Ascending aorta (tissue), 2 donors: ENCODE data around the gene DCBLD2. TPM values are rescaled to one million over a fixed set of nuclear protein-coding genes. Genes with fewer than 3 reads are reported as not detected.
A peak's percentile ranks its signal among the peaks of the same experiment; 100 is the strongest.

Experiments used
- DNase-seq, 2 donors: peaks; one replicate each; pipeline ENCODE4 v3.0.0-alpha.2; 2019; ENCODE audit warnings: low spot score in 2 of 2
- H3K27ac ChIP-seq, 2 donors: fragments of 200-600 bp; sonication (generic); one replicate each; pipeline ENCODE4 v1.5.1; 2016 to 2017; ENCODE audit warnings: mild to moderate bottlenecking in 1 of 2
- H3K27me3 ChIP-seq: fragments of 200-600 bp; sonication (generic); one replicate; pipeline ENCODE4 v1.5.1; 2017
- H3K36me3 ChIP-seq, 2 donors: fragments of 200-600 bp; sonication (generic); one replicate each; pipeline ENCODE4 v1.5.1; 2016
- H3K4me1 ChIP-seq, 2 donors: fragments of 200-600 bp; sonication (generic); one replicate each; pipeline ENCODE4 v1.5.1; 2016 to 2017; ENCODE audit warnings: mild to moderate bottlenecking in 1 of 2
- H3K4me3 ChIP-seq, 2 donors: fragments of 200-600 bp; sonication (generic); one replicate each; pipeline ENCODE4 v1.5.1; 2016 to 2017; ENCODE audit warnings: mild to moderate bottlenecking in 1 of 2
- H3K9me3 ChIP-seq, 2 donors: fragments of 200-600 bp; sonication (generic); one replicate each; pipeline ENCODE4 v1.5.1; 2016
- CTCF ChIP-seq, 3 experiments: fragments of 200-600 bp in 2 of 3; fragments of 450-650 bp in 1 of 3; sonication (generic) in 2 of 3; IDR thresholded peaks; one replicate each; pipeline ENCODE4 v1.5.1; 2016 to 2019; ENCODE audit warnings: antibody characterized with exemption in 3 of 3, mild to moderate bottlenecking in 1 of 3, moderate library complexity in 1 of 3
- intact Hi-C: fragments of 100-400 bp; cut with DNase I; formaldehyde crosslinking; loops from one replicate; pipeline ENCODE4 v1.15.1; 2023
- total RNA-seq: library from RNA; depleted of rRNA; stranded (reverse); fragments of >200 nt; gene quantifications from one replicate; pipeline ENCODE4 v1.1.0, GENCODE V29; 2016

DCBLD2 gene
- total RNA-seq, 1 donor from 2014 or later, result 16.3 TPM

GRCh38 chr3:98763076-98763475, 138.4 kb downstream of the DCBLD2 start, which contains the start of gene ST3GAL6:
Gene ST3GAL6 (plus strand): TSS chr3:98763340. CDS start chr3:98768441, 5,101 bp downstream.
- intact Hi-C loops, result no loop called here
- Histone ChIP-seq H3K4me1 (peaks cover 0 to 20% of the 10 kb centered on the region in 2 donors), H3K4me3 (peak within 1 kb of the TSS; percentile 13 to 24)

GRCh38 chr3:98761643-98762229, 139.8 kb downstream of the DCBLD2 start:
- no peak for DNase-seq
- Histone ChIP-seq H3K36me3 (no peaks in the 10 kb centered on the region), H3K4me3 (no peak overlapping the region), H3K27me3 (no peaks in the 10 kb centered on the region), H3K27ac (peak overlapping the region in 1 of 2 donors; percentile 28), H3K4me1 (peaks cover 0 to 20% of the 10 kb centered on the region in 2 donors), H3K9me3 (no peaks in the 10 kb centered on the region)
- intact Hi-C loops, result no loop called here
- no peak for TF ChIP-seq CTCF (IDR thresholded peaks at IDR 0.05)

More at GRCh38 chr3:98763076-98763475, 138.4 kb downstream of the DCBLD2 start, which contains the start of gene ST3GAL6:
- DNase-seq, result peak in 1 of 2 donors; percentile 76
- Histone ChIP-seq H3K27ac (peak within 1 kb of the TSS in 1 of 2 donors; percentile 14), H3K9me3 (no peaks in the 10 kb centered on the region), H3K27me3 (no peaks in the 10 kb centered on the region), H3K36me3 (no peaks in the 10 kb centered on the region)
- TF ChIP-seq CTCF (IDR thresholded peaks at IDR 0.05), result no peak

- no peak for DNase-seq
- H3K9me3 ChIP-seq, result no peaks in the 10 kb centered on the region
- intact Hi-C loops, result no loop called here
- H3K4me1 ChIP-seq, result peaks cover 0 to 25% of the 10 kb centered on the region in 2 donors
- H3K27ac ChIP-seq, result no peak overlapping the region
- no peak overlapping the region for H3K4me3 ChIP-seq
- no peaks in the 10 kb centered on the region for H3K27me3 ChIP-seq
- no peaks in the 10 kb centered on the region for H3K36me3 ChIP-seq
- no peak for TF ChIP-seq CTCF (IDR thresholded peaks at IDR 0.05)
Observed at GRCh38 chr3:98759629-98760028, 141.9 kb downstream of the DCBLD2 start.

GRCh38 chr3:98755601-98756000, 145.9 kb downstream of the DCBLD2 start:
- Histone ChIP-seq H3K4me3 (no peak overlapping the region), H3K4me1 (peaks cover 0 to 5% of the 10 kb centered on the region in 2 donors), H3K27me3 (no peaks in the 10 kb centered on the region), H3K27ac (peak overlapping the region in 1 of 2 donors; percentile 21), H3K9me3 (no peaks in the 10 kb centered on the region), H3K36me3 (no peaks in the 10 kb centered on the region)
- DNase-seq, result no peak
- intact Hi-C loops, result no loop called here
- TF ChIP-seq CTCF (IDR thresholded peaks at IDR 0.05), result no peak

GRCh38 chr3:98754483-98754882, 147.0 kb downstream of the DCBLD2 start:
- intact Hi-C loops, result no loop called here
- no peak for TF ChIP-seq CTCF (IDR thresholded peaks at IDR 0.05)
- H3K27me3 ChIP-seq, result no peaks in the 10 kb centered on the region
- no peak for DNase-seq
- no peak overlapping the region for H3K4me3 ChIP-seq
- no peaks in the 10 kb centered on the region for H3K9me3 ChIP-seq
- no peaks in the 10 kb centered on the region for H3K36me3 ChIP-seq
- H3K4me1 ChIP-seq, result peaks cover 0 to 10% of the 10 kb centered on the region in 2 donors
- H3K27ac ChIP-seq, result peak overlapping the region in 1 of 2 donors; percentile 14
